Suppressor macrophage (primary cell): ENCODE measurements around the gene PIGT.
A peak's percentile ranks its signal among the peaks of the same experiment; 100 is the strongest.

Experiments
- DNase-seq, 4 experiments: peaks; one replicate each; pipeline ENCODE4 v3.0.0-alpha.2; 2020 to 2022

The PIGT gene

GRCh38 chr20:45429618-45430017, 13.7 kb downstream of the PIGT start:
- DNase-seq: no peak

- DNase-seq: peak in 1 of 4 experiments; percentile 22
Measured at GRCh38 chr20:45432294-45432693, 16.4 kb downstream of the PIGT start.

GRCh38 chr20:45433316-45433715, 17.4 kb downstream of the PIGT start:
- no peak for DNase-seq

- DNase-seq: peak in 3 of 4 experiments; percentile 53 to 58 (median 55)
Measured at GRCh38 chr20:45433976-45434375, 18.0 kb downstream of the PIGT start.

GRCh38 chr20:45436732-45437485, 21.0 kb downstream of the PIGT start:
- DNase-seq: peak; percentile 89 to 95 (median 94)

GRCh38 chr20:45440424-45440823, 24.5 kb downstream of the PIGT start:
- DNase-seq: no peak

- DNase-seq: no peak
Measured at GRCh38 chr20:45440891-45441685, 25.1 kb downstream of the PIGT start.

GRCh38 chr20:45441746-45442145, 25.8 kb downstream of the PIGT start:
- DNase-seq: no peak

GRCh38 chr20:45444050-45444449, 28.1 kb downstream of the PIGT start:
- DNase-seq: no peak

- peak; percentile 55 to 67 (median 62) for DNase-seq
Measured at GRCh38 chr20:45445805-45446562, 30.0 kb downstream of the PIGT start.

GRCh38 chr20:45448270-45448669, 32.3 kb downstream of the PIGT start:
- DNase-seq: no peak

- no peak for DNase-seq
Measured at GRCh38 chr20:45449528-45449927, 33.6 kb downstream of the PIGT start.

- DNase-seq: peak; percentile 78 to 95 (median 88)
Measured at GRCh38 chr20:45450097-45450818, 34.3 kb downstream of the PIGT start.

- DNase-seq: peak in 2 of 4 experiments; percentile 19 to 30
Measured at GRCh38 chr20:45452238-45452637, 36.3 kb downstream of the PIGT start.

GRCh38 chr20:45452772-45453691, 37.1 kb downstream of the PIGT start:
- DNase-seq: peak; percentile 35 to 74 (median 60)

GRCh38 chr20:45456632-45457031, 40.7 kb downstream of the PIGT start:
- peak in 1 of 4 experiments; percentile 22 for DNase-seq

GRCh38 chr20:45459606-45460005, 43.7 kb downstream of the PIGT start:
- peak in 1 of 4 experiments; percentile 20 for DNase-seq

- DNase-seq: no peak
Measured at GRCh38 chr20:45461225-45461624, 45.3 kb downstream of the PIGT start.

- no peak for DNase-seq
Measured at GRCh38 chr20:45462711-45463509, 47.0 kb downstream of the PIGT start.

- no peak for DNase-seq
Measured at GRCh38 chr20:45463709-45464108, 47.8 kb downstream of the PIGT start.
